Endothelial cell of umbilical vein (primary cell): ENCODE data around the gene ITIH2. TPM values are rescaled to one million over a fixed set of nuclear protein-coding genes. Genes with fewer than 3 reads are reported as not detected.

Source experiments
- BruUV-seq: library from RNA; stranded (reverse); fragments of 400-500 nt; replicated peaks from 2 replicates; lab custom pipeline; 2021; lab: Mats Ljungman, UMichigan
- CTCF ChIA-PET: fragments of 300-600, 350-600 bp; sonication (Branson Sonifier 250); formaldehyde crosslinking; loops from one replicate; lab custom pipeline; 2021; ENCODE audit warnings: antibody characterized with exemption, inconsistent platforms; lab: Charles Lee
- POLR2A ChIA-PET: fragments of 300-600, 350-600 bp; sonication (Branson Sonifier 250); formaldehyde crosslinking; loops from one replicate; lab custom pipeline; 2021; ENCODE audit warnings: antibody characterized with exemption, inconsistent platforms; lab: Charles Lee
- DNase-seq: peaks from one replicate; pipeline ENCODE4 v3.0.0-alpha.2; 2011; ENCODE audit warnings: low read depth, low spot score
- FAIRE-seq: peaks from 2 replicates; lab custom pipeline; 2011; peaks lifted over from hg19 to GRCh38; lab: Jason Lieb, UNC
- H2AFZ ChIP-seq: 2 replicates; pipeline ENCODE4 v1.6.0; 2012; ENCODE audit warnings: low read depth, low read length, control low read depth, inconsistent platforms
- H3K27ac ChIP-seq: 2 replicates; pipeline ENCODE4 v1.5.1; 2011; ENCODE audit warnings: low read depth, mild to moderate bottlenecking, control low read depth, low read length, moderate library complexity; ENCODE audit not compliant: insufficient read depth
- H3K27me3 ChIP-seq, 2 experiments: 2 replicates each; pipeline versions ENCODE4 v1.6.0 to v1.6.1; 2011; ENCODE audit warnings: low read length in 2 of 2, mixed read lengths in 1 of 2; ENCODE audit not compliant: control insufficient read depth in 2 of 2, insufficient read depth in 2 of 2
- H3K36me3 ChIP-seq, 2 experiments: 2 replicates in 1 of 2; 3 replicates in 1 of 2; pipeline ENCODE4 v1.5.1; 2011; ENCODE audit warnings: low read length in 2 of 2, mild to moderate bottlenecking in 1 of 2, moderate library complexity in 1 of 2; ENCODE audit not compliant: control insufficient read depth in 2 of 2, insufficient read depth in 2 of 2; ENCODE audit errors: extremely low read depth in 1 of 2
- H3K4me1 ChIP-seq: 3 replicates; pipeline ENCODE4 v1.5.1; 2011; ENCODE audit warnings: mild to moderate bottlenecking, low read length; ENCODE audit not compliant: control insufficient read depth, insufficient read depth; ENCODE audit errors: extremely low read depth
- H3K4me2 ChIP-seq: 2 replicates; pipeline ENCODE4 v1.6.1; 2011; ENCODE audit warnings: low read length, control low read depth, mixed read lengths; ENCODE audit not compliant: insufficient read depth
- H3K4me3 ChIP-seq, 3 experiments: fragments of 200-600 bp in 1 of 3; sonication (generic), shearing (Covaris generic) in 1 of 3; replicated peaks in 1 of 3; 2 replicates each; pipeline ENCODE4 v1.5.1; 2011 to 2016; ENCODE audit warnings: control low read depth in 3 of 3, low read length in 3 of 3, mild to moderate bottlenecking in 2 of 3, inconsistent platforms in 1 of 3, low read depth in 1 of 3, moderate library complexity in 1 of 3; ENCODE audit not compliant: insufficient read depth in 1 of 3
- H3K79me2 ChIP-seq: 2 replicates; pipeline ENCODE4 v1.6.0; 2012; ENCODE audit warnings: low read length, inconsistent platforms; ENCODE audit not compliant: control insufficient read depth, insufficient read depth
- H3K9ac ChIP-seq: replicated peaks from 2 replicates; pipeline ENCODE3; 2011; ENCODE audit warnings: low read length, control low read depth; ENCODE audit not compliant: insufficient read depth; ENCODE audit errors: extremely low read depth
- H3K9me1 ChIP-seq: replicated peaks from 3 replicates; pipeline ENCODE4 v1.6.0; 2011; ENCODE audit warnings: mild to moderate bottlenecking, low read length; ENCODE audit not compliant: control insufficient read depth, insufficient read depth; ENCODE audit errors: extremely low read depth
- H3K9me3 ChIP-seq: replicated peaks from 2 replicates; pipeline ENCODE4 v1.5.1; 2012; ENCODE audit warnings: low read length, inconsistent platforms; ENCODE audit not compliant: control insufficient read depth, insufficient read depth
- H4K20me1 ChIP-seq: replicated peaks from 2 replicates; pipeline ENCODE3; 2011; ENCODE audit warnings: mild to moderate bottlenecking, low read length; ENCODE audit not compliant: control insufficient read depth, insufficient read depth; ENCODE audit errors: extremely low read depth
- EZH2 ChIP-seq: IDR thresholded peaks from 2 replicates; pipeline ENCODE4 v1.6.1; 2012; ENCODE audit warnings: borderline replicate concordance, low read depth, mild to moderate bottlenecking, moderate library complexity, low read length, inconsistent platforms; ENCODE audit not compliant: severe bottlenecking
- FOS ChIP-seq: IDR thresholded peaks from 2 replicates; pipeline ENCODE4 v1.6.1; 2011; ENCODE audit warnings: mild to moderate bottlenecking, low read length, moderate library complexity, borderline replicate concordance; ENCODE audit not compliant: insufficient read depth
- GATA2 ChIP-seq: IDR thresholded peaks from 2 replicates; pipeline ENCODE4 v1.7.0; 2011; ENCODE audit warnings: low read depth, mild to moderate bottlenecking, moderate library complexity, mixed read lengths, low read length; ENCODE audit not compliant: insufficient read length, insufficient read depth
- JUN ChIP-seq: IDR thresholded peaks from 2 replicates; pipeline ENCODE4 v1.6.1; 2011; ENCODE audit warnings: borderline replicate concordance, low read depth; ENCODE audit not compliant: insufficient read length, insufficient read depth
- MAX ChIP-seq: IDR thresholded peaks from 2 replicates; pipeline ENCODE4 v1.6.1; 2011; ENCODE audit not compliant: insufficient read depth, insufficient read length
- MYC ChIP-seq: IDR thresholded peaks from one replicate; pipeline ENCODE4 v1.6.1; 2011; ENCODE audit warnings: mild to moderate bottlenecking, low read depth, low read length
- POLR2A ChIP-seq: IDR thresholded peaks from 2 replicates; pipeline ENCODE4 v1.6.1; 2012; ENCODE audit warnings: low read depth, mild to moderate bottlenecking, control low read depth, low read length
- POLR2AphosphoS5 ChIP-seq: IDR thresholded peaks from 2 replicates; pipeline ENCODE4 v1.6.1; 2012; ENCODE audit warnings: low read depth, mild to moderate bottlenecking, control low read depth, low read length, moderate library complexity; ENCODE audit not compliant: insufficient read depth
- dilution Hi-C: fragments of 300-500 bp; cut with MboI; formaldehyde crosslinking; loops from one replicate; pipeline ENCODE4 v1.15.0; 2019; ENCODE audit warnings: low sequenced_read_pairs; ENCODE audit not compliant: extremely low pct_ligation_motif_present
- intact Hi-C: fragments of 100-400 bp; cut with micrococcal nuclease; formaldehyde crosslinking; loops from one replicate; pipeline ENCODE4 v1.10.0; 2022
- polyA plus RNA-seq, 4 experiments: library from polyadenylated mRNA; depleted of rRNA in 3 of 4; stranded (reverse) in 3 of 4; unstranded in 1 of 4; fragments of >200 nt; gene quantifications; 2 replicates each; pipeline versions ENCODE4 v1.2.1 to v1.2.3, GENCODE V29; 2011 to 2012; ENCODE audit warnings: missing spikeins in 1 of 4
- total RNA-seq: library from RNA; stranded (reverse); gene quantifications from 2 replicates; pipeline ENCODE4 v1.2.3, GENCODE V29; 2021
- TF ChIP-seq, protein P1 (sequence below), 2 donors: IDR thresholded peaks; 1 replicate in 1 of 2; 2 replicates in 1 of 2; pipeline ENCODE4 v1.5.1; 2011; ENCODE audit warnings: low read length in 2 of 2, mild to moderate bottlenecking in 2 of 2, moderate library complexity in 2 of 2, control low read depth in 1 of 2, inconsistent platforms in 1 of 2, low read depth in 1 of 2; ENCODE audit not compliant: insufficient read depth in 1 of 2; ENCODE audit errors: extremely low read depth in 1 of 2

ITIH2 gene
- total and polyA plus RNA-seq, 2 donors (not counting 3 experiments of a cell fraction or from before 2014, with no cell fraction given): not detected

DNA sequence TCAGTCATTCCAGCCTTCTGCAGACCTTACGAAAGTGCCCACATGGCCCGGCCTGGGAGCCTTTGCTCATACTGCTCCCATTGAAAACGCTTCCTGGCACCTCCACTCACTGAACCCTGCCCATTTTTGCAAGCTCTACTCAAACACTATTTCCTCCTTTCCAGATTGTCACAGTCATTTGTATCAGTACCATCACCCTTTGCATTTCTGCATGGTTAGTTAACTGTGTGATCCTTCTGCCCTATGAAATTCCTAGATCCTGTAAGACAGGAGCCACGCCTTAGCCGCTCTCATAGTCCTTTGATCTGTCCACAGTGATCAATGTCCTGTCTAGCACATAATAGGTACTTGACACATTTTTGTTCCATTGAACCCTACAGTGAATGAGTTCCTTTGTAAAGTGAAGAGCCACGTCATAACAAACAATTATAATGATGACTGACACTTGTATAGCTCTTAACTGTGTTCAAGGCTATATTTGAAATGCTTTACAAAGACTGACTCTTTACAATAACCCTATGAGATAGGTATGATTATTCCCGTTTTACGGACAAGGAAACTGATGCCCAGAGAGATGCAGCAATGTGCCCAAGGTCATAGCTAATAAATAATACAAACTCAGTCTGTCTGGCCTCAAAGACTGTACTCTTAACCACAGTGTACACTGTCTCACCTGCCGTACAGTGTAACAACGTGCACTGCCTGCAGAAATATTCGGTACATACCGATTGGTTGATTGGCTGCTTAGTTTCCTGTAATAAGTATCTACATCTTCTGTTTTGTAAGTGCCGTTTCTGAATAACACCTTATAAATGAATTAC lies 16.6 kb upstream of the ITIH2 start:
- FAIRE-seq (no peak), DNase-seq (no peak)
- TF ChIP-seq FOS (no peak), EZH2 (no peak), JUN (no peak), MYC (no peak), GATA2 (no peak), MAX (no peak), POLR2AphosphoS5 (no peak), POLR2A (no peak)
- TF ChIP-seq, protein P1, sequence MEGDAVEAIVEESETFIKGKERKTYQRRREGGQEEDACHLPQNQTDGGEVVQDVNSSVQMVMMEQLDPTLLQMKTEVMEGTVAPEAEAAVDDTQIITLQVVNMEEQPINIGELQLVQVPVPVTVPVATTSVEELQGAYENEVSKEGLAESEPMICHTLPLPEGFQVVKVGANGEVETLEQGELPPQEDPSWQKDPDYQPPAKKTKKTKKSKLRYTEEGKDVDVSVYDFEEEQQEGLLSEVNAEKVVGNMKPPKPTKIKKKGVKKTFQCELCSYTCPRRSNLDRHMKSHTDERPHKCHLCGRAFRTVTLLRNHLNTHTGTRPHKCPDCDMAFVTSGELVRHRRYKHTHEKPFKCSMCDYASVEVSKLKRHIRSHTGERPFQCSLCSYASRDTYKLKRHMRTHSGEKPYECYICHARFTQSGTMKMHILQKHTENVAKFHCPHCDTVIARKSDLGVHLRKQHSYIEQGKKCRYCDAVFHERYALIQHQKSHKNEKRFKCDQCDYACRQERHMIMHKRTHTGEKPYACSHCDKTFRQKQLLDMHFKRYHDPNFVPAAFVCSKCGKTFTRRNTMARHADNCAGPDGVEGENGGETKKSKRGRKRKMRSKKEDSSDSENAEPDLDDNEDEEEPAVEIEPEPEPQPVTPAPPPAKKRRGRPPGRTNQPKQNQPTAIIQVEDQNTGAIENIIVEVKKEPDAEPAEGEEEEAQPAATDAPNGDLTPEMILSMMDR (IDR thresholded peaks at IDR 0.05; ENCODE audit: extremely low read depth in 1 of 2, insufficient read depth in 1 of 2, low read depth in 1 of 2, low read length in 2 of 2): no peak
- Histone ChIP-seq H3K4me1 (no peaks in the 10 kb centered on the region), H3K27ac (no peak overlapping the region), H4K20me1 (no peaks in the 10 kb centered on the region), H3K9ac (no peak overlapping the region), H3K4me2 (no peak overlapping the region), H3K36me3 (no peaks in the 10 kb centered on the region), H3K27me3 (peaks cover 0 to 1% of the 10 kb centered on the region in 2 experiments), H3K9me1 (no peaks in the 10 kb centered on the region), H3K4me3 (no peak overlapping the region), H3K9me3 (no peaks in the 10 kb centered on the region), H3K79me2 (no peaks in the 10 kb centered on the region), H2AFZ (no peak overlapping the region)
- dilution Hi-C loops: no loop called here
- CTCF ChIA-PET: interaction anchor here (0.6 to 5.8 kb wide), 38 partner anchors 9 to 1618 kb away, joined by 3 to 132 read pairs (median 4); partner anchors contain the start of genes ATP5F1C, ITIH5, KIN and SFMBT2
- intact Hi-C loops: loop anchor here (1.0 to 10.0 kb wide), 7 partner anchors 161 to 1619 kb away; no protein-coding TSS in a partner anchor
- POLR2A ChIA-PET: no interaction called here
- BruUV-seq: no TSS peak
